ENCODE results near the gene RHBG. TPM values are rescaled to one million over a fixed set of nuclear protein-coding genes. Genes with fewer than 3 reads are reported as not detected.

The RHBG gene
- total RNA-seq, 1 experiment from 2014 or later = 1.5 TPM

- H2BK15ac ChIP-seq (ENCODE audit: low read depth, low read length) = no peak overlapping the region
- no peak overlapping the region for H2BK20ac ChIP-seq (ENCODE audit: low read depth, low read length, poor library complexity, severe bottlenecking)
- H3K4ac ChIP-seq (ENCODE audit: low read depth, low read length) = no peak overlapping the region
- H4K91ac ChIP-seq (ENCODE audit: insufficient read length, low read depth, low read length) = no peak overlapping the region
- H3K79me1 ChIP-seq (ENCODE audit: insufficient read depth, low read depth, low read length, poor library complexity, severe bottlenecking) = no peaks in the 10 kb centered on the region
- WGBS (ENCODE audit: extremely low coverage, insufficient read length, low lambda C conversion rate) = no CpG with 5 or more reads among the region's 1 CpG
- no peak overlapping the region for H3T11ph ChIP-seq (ENCODE audit: low read length)
- no peaks in the 10 kb centered on the region for H3K27me3 Mint-ChIP-seq (ENCODE audit: low read depth)
- H3K9me3 ChIP-seq (ENCODE audit: control insufficient read depth, low read depth, low read length) = no peaks in the 10 kb centered on the region
- H3K27ac ChIP-seq (ENCODE audit: insufficient read length, low read depth, low read length) = no peak overlapping the region
- no peak overlapping the region for H2BK5ac ChIP-seq (ENCODE audit: insufficient read length, low read length)
- no peak overlapping the region for H3K18ac ChIP-seq (ENCODE audit: insufficient read length, low read depth, low read length)
- H3K4me3 Mint-ChIP-seq = no peak overlapping the region
- no peaks in the 10 kb centered on the region for H4K20me1 ChIP-seq (ENCODE audit: control insufficient read depth, insufficient read depth, insufficient read length)
- H3K23ac ChIP-seq (ENCODE audit: insufficient read length, low read depth, low read length) = no peak overlapping the region
- no peak overlapping the region for H3K14ac ChIP-seq (ENCODE audit: insufficient read depth, low read length)
- H3K79me2 ChIP-seq (ENCODE audit: insufficient read depth, low read length) = no peaks in the 10 kb centered on the region
- no peak overlapping the region for H2AFZ ChIP-seq (ENCODE audit: low read length)
- no peak overlapping the region for H2AK5ac ChIP-seq (ENCODE audit: insufficient read length, low read length)
- H3K4me2 ChIP-seq (ENCODE audit: insufficient read depth, insufficient read length, low read length) = no peak overlapping the region
- no peaks in the 10 kb centered on the region for H3K23me2 ChIP-seq (ENCODE audit: insufficient read length, low read depth, low read length, poor library complexity, severe bottlenecking)
- no peaks in the 10 kb centered on the region for H3K4me1 ChIP-seq (ENCODE audit: insufficient read depth, low read length)
- no peak overlapping the region for H4K8ac ChIP-seq (replicated peaks; ENCODE audit: insufficient read length, low read depth, low read length)
- H3K36me3 Mint-ChIP-seq (ENCODE audit: insufficient read depth in 1 of 3, low read depth in 3 of 3) = peaks cover 61 to 96% (median 87%) of the 10 kb centered on the region in 3 experiments
- DNase-seq = no peak
- no peaks in the 10 kb centered on the region for H3K9me3 Mint-ChIP-seq
- no peaks in the 10 kb centered on the region for H3K27me3 ChIP-seq (ENCODE audit: insufficient read depth, low read length)
- H2BK12ac ChIP-seq (ENCODE audit: insufficient read length, low read depth, low read length) = no peak overlapping the region
- H3K56ac ChIP-seq (ENCODE audit: insufficient read length, low read depth, low read length) = no peak overlapping the region
- H3K27ac Mint-ChIP-seq = no peak overlapping the region
- no peak overlapping the region for H2BK120ac ChIP-seq (ENCODE audit: low read depth, low read length, poor library complexity, severe bottlenecking)
- no peak overlapping the region for H3K9ac ChIP-seq (ENCODE audit: extremely low read depth, insufficient read length, low read length)
- TF ChIP-seq, protein P1, sequence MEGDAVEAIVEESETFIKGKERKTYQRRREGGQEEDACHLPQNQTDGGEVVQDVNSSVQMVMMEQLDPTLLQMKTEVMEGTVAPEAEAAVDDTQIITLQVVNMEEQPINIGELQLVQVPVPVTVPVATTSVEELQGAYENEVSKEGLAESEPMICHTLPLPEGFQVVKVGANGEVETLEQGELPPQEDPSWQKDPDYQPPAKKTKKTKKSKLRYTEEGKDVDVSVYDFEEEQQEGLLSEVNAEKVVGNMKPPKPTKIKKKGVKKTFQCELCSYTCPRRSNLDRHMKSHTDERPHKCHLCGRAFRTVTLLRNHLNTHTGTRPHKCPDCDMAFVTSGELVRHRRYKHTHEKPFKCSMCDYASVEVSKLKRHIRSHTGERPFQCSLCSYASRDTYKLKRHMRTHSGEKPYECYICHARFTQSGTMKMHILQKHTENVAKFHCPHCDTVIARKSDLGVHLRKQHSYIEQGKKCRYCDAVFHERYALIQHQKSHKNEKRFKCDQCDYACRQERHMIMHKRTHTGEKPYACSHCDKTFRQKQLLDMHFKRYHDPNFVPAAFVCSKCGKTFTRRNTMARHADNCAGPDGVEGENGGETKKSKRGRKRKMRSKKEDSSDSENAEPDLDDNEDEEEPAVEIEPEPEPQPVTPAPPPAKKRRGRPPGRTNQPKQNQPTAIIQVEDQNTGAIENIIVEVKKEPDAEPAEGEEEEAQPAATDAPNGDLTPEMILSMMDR (conservative IDR thresholded peaks at IDR 0.05) = peak; percentile 68
- no peak overlapping the region for H4K5ac ChIP-seq (ENCODE audit: insufficient read length, low read depth, low read length)
- H3K4me1 Mint-ChIP-seq = no peaks in the 10 kb centered on the region
Measured at GRCh38 chr1:156319664-156320063, 49.3 kb upstream of the RHBG start.
